A673 (cell line): Measurements from ENCODE around the gene GRID1.

ENCODE experiments used
- CTCF ChIP-seq: fragments of 300-800, 200-600 bp; sonication (generic); conservative IDR thresholded peaks from 2 replicates; pipeline ENCODE4 v1.5.1; 2017; ENCODE audit warnings: low read depth, mild to moderate bottlenecking, antibody characterized with exemption, low read length, moderate library complexity, mixed read lengths
- EZH2 ChIP-seq: fragments of 200-600 bp; sonication (generic); IDR thresholded peaks from 2 replicates; pipeline ENCODE4 v1.6.1; 2017; ENCODE audit warnings: borderline replicate concordance, low read depth, mild to moderate bottlenecking, mixed read lengths, antibody characterized with exemption, low read length; ENCODE audit not compliant: poor library complexity, severe bottlenecking

GRCh38 chr10:86062647-86063145 is 303.9 kb downstream of the GRID1 start:
- TF ChIP-seq CTCF (no peak), EZH2 (no peak)
